ENCODE results near the gene MYOZ3. TPM values are rescaled to one million over a fixed set of nuclear protein-coding genes. Genes with fewer than 3 reads are reported as not detected.

MYOZ3 gene
- total and polyA plus RNA-seq, 2 of the 8 experiments (the other 6 are each of a cell fraction or from before 2014, with no cell fraction given): 9.6 to 19.1 TPM

- TF ChIP-seq CHD7 (IDR thresholded peaks at IDR 0.05; ENCODE audit: insufficient replicate concordance, low read length): no peak
Observed at GRCh38 chr5:150612405-150612804, 48.6 kb upstream of the MYOZ3 start (continued).
